ENCODE measurements around the gene KDM4D. TPM values are rescaled to one million over a fixed set of nuclear protein-coding genes. Genes with fewer than 3 reads are reported as not detected.

The KDM4D gene
- total RNA-seq, 1 experiment from 2014 or later, result 0.68 TPM

GRCh38 chr11:95003716-95004115, 30.2 kb downstream of the KDM4D start:
- no peak overlapping the region for H3K4me3 Mint-ChIP-seq (ENCODE audit: low read depth, unreplicated experiment)
- no peaks in the 10 kb centered on the region for H3K4me1 Mint-ChIP-seq (ENCODE audit: low read depth, unreplicated experiment)
- H3K27me3 Mint-ChIP-seq (ENCODE audit: unreplicated experiment), result no peaks in the 10 kb centered on the region
- no TSS peak for BruUV-seq (replicated peaks)
- no peak overlapping the region for H3K27ac Mint-ChIP-seq (ENCODE audit: unreplicated experiment)
- no peaks in the 10 kb centered on the region for H3K9me3 Mint-ChIP-seq (ENCODE audit: low read depth, unreplicated experiment)
- CTCF ChIA-PET, result interaction anchor here (1.0 kb wide), 1 partner anchor 12 kb away, joined by 3 read pairs; no protein-coding TSS in a partner anchor
- TF ChIP-seq CTCF (IDR thresholded peaks at IDR 0.05; ENCODE audit: unreplicated experiment), result no peak
- H3K36me3 Mint-ChIP-seq (ENCODE audit: insufficient read depth, unreplicated experiment), result no peaks in the 10 kb centered on the region
- intact Hi-C loops (cut with micrococcal nuclease; ENCODE audit: unreplicated experiment), result no loop called here
- no peak for DNase-seq

GRCh38 chr11:95005642-95006041, 32.1 kb downstream of the KDM4D start:
- Mint-ChIP-seq H3K9me3 (ENCODE audit: low read depth, unreplicated experiment) (no peaks in the 10 kb centered on the region), H3K27ac (ENCODE audit: unreplicated experiment) (no peak overlapping the region), H3K27me3 (ENCODE audit: unreplicated experiment) (no peaks in the 10 kb centered on the region), H3K4me3 (ENCODE audit: low read depth, unreplicated experiment) (no peak overlapping the region), H3K36me3 (ENCODE audit: insufficient read depth, unreplicated experiment) (no peaks in the 10 kb centered on the region), H3K4me1 (ENCODE audit: low read depth, unreplicated experiment) (no peaks in the 10 kb centered on the region)
- no peak for DNase-seq
- CTCF ChIA-PET, result no interaction called here
- no TSS peak for BruUV-seq (replicated peaks)
- intact Hi-C loops (cut with micrococcal nuclease; ENCODE audit: unreplicated experiment), result no loop called here
- TF ChIP-seq CTCF (IDR thresholded peaks at IDR 0.05; ENCODE audit: unreplicated experiment), result no peak

GRCh38 chr11:95011376-95011775, 37.9 kb downstream of the KDM4D start:
- Mint-ChIP-seq H3K36me3 (ENCODE audit: insufficient read depth, unreplicated experiment) (no peaks in the 10 kb centered on the region), H3K27ac (ENCODE audit: unreplicated experiment) (no peak overlapping the region), H3K27me3 (ENCODE audit: unreplicated experiment) (no peaks in the 10 kb centered on the region), H3K4me1 (ENCODE audit: low read depth, unreplicated experiment) (no peaks in the 10 kb centered on the region), H3K9me3 (ENCODE audit: low read depth, unreplicated experiment) (no peaks in the 10 kb centered on the region), H3K4me3 (ENCODE audit: low read depth, unreplicated experiment) (no peak overlapping the region)
- no peak for DNase-seq
- no TSS peak for BruUV-seq (replicated peaks)
- no peak for TF ChIP-seq CTCF (IDR thresholded peaks at IDR 0.05; ENCODE audit: unreplicated experiment)
- CTCF ChIA-PET, result no interaction called here
- intact Hi-C loops (cut with micrococcal nuclease; ENCODE audit: unreplicated experiment), result no loop called here

- Mint-ChIP-seq H3K27ac (ENCODE audit: unreplicated experiment) (no peak overlapping the region), H3K4me3 (ENCODE audit: low read depth, unreplicated experiment) (no peak overlapping the region), H3K9me3 (ENCODE audit: low read depth, unreplicated experiment) (no peaks in the 10 kb centered on the region), H3K4me1 (ENCODE audit: low read depth, unreplicated experiment) (no peaks in the 10 kb centered on the region), H3K36me3 (ENCODE audit: insufficient read depth, unreplicated experiment) (no peaks in the 10 kb centered on the region), H3K27me3 (ENCODE audit: unreplicated experiment) (no peaks in the 10 kb centered on the region)
- DNase-seq, result no peak
- no peak for TF ChIP-seq CTCF (IDR thresholded peaks at IDR 0.05; ENCODE audit: unreplicated experiment)
- BruUV-seq (replicated peaks), result no TSS peak
- intact Hi-C loops (cut with micrococcal nuclease; ENCODE audit: unreplicated experiment), result no loop called here
- CTCF ChIA-PET, result no interaction called here
Observed at GRCh38 chr11:95014184-95014821, 40.8 kb downstream of the KDM4D start.

All from Calu3 (cell line).